Central memory CD4-positive, alpha-beta T cell (primary cell): ENCODE measurements around the gene CTIF.

Source experiments
- DNase-seq: peaks from one replicate; pipeline ENCODE4 v3.0.0; 2022

The CTIF gene

GRCh38 chr18:48605408-48605845 lies 66.6 kb downstream of the CTIF start:
- DNase-seq, result no peak

- DNase-seq, result no peak
Observed at GRCh38 chr18:48607056-48607984, 68.5 kb downstream of the CTIF start.

GRCh38 chr18:48608581-48608980 lies 69.8 kb downstream of the CTIF start:
- no peak for DNase-seq

GRCh38 chr18:48609114-48609513 lies 70.3 kb downstream of the CTIF start:
- no peak for DNase-seq

GRCh38 chr18:48609820-48610815 lies 71.3 kb downstream of the CTIF start:
- no peak for DNase-seq

- DNase-seq, result no peak
Observed at GRCh38 chr18:48611203-48611602, 72.4 kb downstream of the CTIF start.

GRCh38 chr18:48611785-48612480 lies 73.1 kb downstream of the CTIF start:
- no peak for DNase-seq

GRCh38 chr18:48612511-48612910 lies 73.7 kb downstream of the CTIF start:
- DNase-seq, result no peak

- no peak for DNase-seq
Observed at GRCh38 chr18:48612917-48613316, 74.1 kb downstream of the CTIF start.

- DNase-seq, result no peak
Observed at GRCh38 chr18:48613589-48614404, 75.0 kb downstream of the CTIF start.

- DNase-seq, result no peak
Observed at GRCh38 chr18:48615566-48616401, 77.0 kb downstream of the CTIF start.

- DNase-seq, result no peak
Observed at GRCh38 chr18:48616484-48617255, 77.8 kb downstream of the CTIF start.

- no peak for DNase-seq
Observed at GRCh38 chr18:48617844-48618497, 79.1 kb downstream of the CTIF start.

GRCh38 chr18:48619016-48619415 lies 80.2 kb downstream of the CTIF start:
- DNase-seq, result no peak

- no peak for DNase-seq
Observed at GRCh38 chr18:48619501-48619900, 80.7 kb downstream of the CTIF start.

- no peak for DNase-seq
Observed at GRCh38 chr18:48620071-48620470, 81.2 kb downstream of the CTIF start.

- DNase-seq, result no peak
Observed at GRCh38 chr18:48621240-48621639, 82.4 kb downstream of the CTIF start.

- DNase-seq, result no peak
Observed at GRCh38 chr18:48621815-48622555, 83.2 kb downstream of the CTIF start.
